Spleen (tissue), 7 donors: ENCODE results near the gene HSBP1L1.

ENCODE experiments used
- POLR2A ChIP-seq, 3 donors: fragments of 450-650 bp; IDR thresholded peaks; one replicate each; pipeline ENCODE4 v1.5.1; 2017; ENCODE audit warnings: antibody characterized with exemption in 3 of 3, mild to moderate bottlenecking in 1 of 3
- POLR2AphosphoS5 ChIP-seq, 3 donors: sonication (generic); formaldehyde crosslinking; IDR thresholded peaks; one replicate each; pipeline ENCODE4 v1.5.1; 2017; ENCODE audit warnings: antibody characterized with exemption in 3 of 3
- TF ChIP-seq, protein P1 (sequence below), 11 experiments: fragments of 200-600 bp in 7 of 11; fragments of 450-650 bp in 4 of 11; sonication (generic) in 4 of 11; IDR thresholded peaks in 8 of 11; conservative IDR thresholded peaks in 3 of 11; 1 replicate in 7 of 11; 2 replicates in 4 of 11; pipeline versions ENCODE4 v1.4.0 to v1.8.0; 2016 to 2021; ENCODE audit warnings: antibody characterized with exemption in 11 of 11, inconsistent platforms in 4 of 11, mild to moderate bottlenecking in 1 of 11
- donor health status: DM: no; HTN: no; CAD: no; lungs with moderate emphysema.
- donor health status: DM: no; HTN: no; CAD: no.
- donor health status: DM: no; HTN: no; CAD: no.

DNA sequence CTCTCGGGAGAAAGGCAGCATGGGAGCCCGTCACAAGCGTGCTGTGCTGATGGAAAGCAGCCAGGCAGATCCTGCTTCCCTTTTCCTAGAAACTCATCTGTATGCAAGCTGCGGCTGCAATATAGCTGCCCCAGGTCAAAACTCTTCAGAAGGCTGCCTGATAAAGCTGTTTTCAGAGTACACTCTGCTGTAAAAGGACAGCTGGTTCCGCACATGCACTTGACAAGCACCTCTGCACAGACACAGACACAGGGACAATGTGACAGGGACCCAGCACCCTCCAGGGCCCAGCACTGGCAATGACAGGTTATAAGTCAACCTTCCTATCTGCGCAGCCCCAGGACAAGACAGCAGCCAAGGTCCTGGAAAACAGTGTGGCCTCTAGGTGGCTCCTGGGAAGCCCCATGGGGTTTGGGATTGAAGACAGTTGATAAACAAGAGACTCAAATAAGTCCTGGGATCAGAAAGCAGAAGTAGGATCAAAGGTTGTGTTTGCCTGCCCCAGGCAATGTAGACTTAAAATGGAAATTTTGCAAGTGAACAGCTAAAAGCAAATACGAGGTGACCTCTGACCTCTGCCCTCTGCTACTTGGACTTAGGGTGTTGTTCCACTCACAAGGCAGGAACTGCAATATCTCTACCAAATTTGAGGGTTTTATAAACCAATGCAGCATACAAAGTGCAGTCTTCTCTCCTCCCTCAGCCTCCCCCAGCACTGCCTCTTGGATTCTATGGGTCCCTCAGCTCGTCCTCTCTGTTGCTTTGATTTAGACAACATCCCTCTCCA, 29.9 kb upstream of the HSBP1L1 start:
- TF ChIP-seq POLR2A (IDR thresholded peaks at IDR 0.05): no peak
- TF ChIP-seq, protein P1, sequence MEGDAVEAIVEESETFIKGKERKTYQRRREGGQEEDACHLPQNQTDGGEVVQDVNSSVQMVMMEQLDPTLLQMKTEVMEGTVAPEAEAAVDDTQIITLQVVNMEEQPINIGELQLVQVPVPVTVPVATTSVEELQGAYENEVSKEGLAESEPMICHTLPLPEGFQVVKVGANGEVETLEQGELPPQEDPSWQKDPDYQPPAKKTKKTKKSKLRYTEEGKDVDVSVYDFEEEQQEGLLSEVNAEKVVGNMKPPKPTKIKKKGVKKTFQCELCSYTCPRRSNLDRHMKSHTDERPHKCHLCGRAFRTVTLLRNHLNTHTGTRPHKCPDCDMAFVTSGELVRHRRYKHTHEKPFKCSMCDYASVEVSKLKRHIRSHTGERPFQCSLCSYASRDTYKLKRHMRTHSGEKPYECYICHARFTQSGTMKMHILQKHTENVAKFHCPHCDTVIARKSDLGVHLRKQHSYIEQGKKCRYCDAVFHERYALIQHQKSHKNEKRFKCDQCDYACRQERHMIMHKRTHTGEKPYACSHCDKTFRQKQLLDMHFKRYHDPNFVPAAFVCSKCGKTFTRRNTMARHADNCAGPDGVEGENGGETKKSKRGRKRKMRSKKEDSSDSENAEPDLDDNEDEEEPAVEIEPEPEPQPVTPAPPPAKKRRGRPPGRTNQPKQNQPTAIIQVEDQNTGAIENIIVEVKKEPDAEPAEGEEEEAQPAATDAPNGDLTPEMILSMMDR (IDR thresholded peaks at IDR 0.05 in 8 of 11, conservative IDR thresholded peaks at IDR 0.05 in 3 of 11): no peak
- no peak for TF ChIP-seq POLR2AphosphoS5 (IDR thresholded peaks at IDR 0.05)
